GM12878 (cell line): ENCODE data around the gene GLOD5.

ENCODE experiments used
- ATF3 ChIP-seq: IDR thresholded peaks from 2 replicates; pipeline ENCODE4 v1.6.1; 2011; ENCODE audit warnings: low read depth, mild to moderate bottlenecking, low read length, moderate library complexity, borderline replicate concordance; ENCODE audit errors: extremely low read depth
- CTCF ChIP-seq, 3 experiments: IDR thresholded peaks in 2 of 3; conservative IDR thresholded peaks in 1 of 3; 2 replicates each; pipeline ENCODE4 v1.5.1; 2011; ENCODE audit warnings: low read depth in 3 of 3, low read length in 3 of 3, mild to moderate bottlenecking in 3 of 3, control low read depth in 2 of 3, moderate library complexity in 2 of 3, inconsistent platforms in 1 of 3, mixed read lengths in 1 of 3; ENCODE audit not compliant: control insufficient read depth in 2 of 3, insufficient read depth in 1 of 3; ENCODE audit errors: extremely low read depth in 1 of 3
- HDGF ChIP-seq: fragments of 450-650 bp; IDR thresholded peaks from 2 replicates; pipeline ENCODE4 v1.6.1; 2016; ENCODE audit warnings: antibody characterized with exemption
- POLR2AphosphoS2 ChIP-seq: IDR thresholded peaks from 2 replicates; pipeline ENCODE4 v1.6.1; 2011; ENCODE audit warnings: low read depth, mild to moderate bottlenecking, low read length, improper control_type of control experiment, moderate library complexity
- POLR2AphosphoS5 ChIP-seq: IDR thresholded peaks from 2 replicates; pipeline ENCODE4 v1.6.1; 2011; ENCODE audit warnings: mild to moderate bottlenecking, low read length, inconsistent platforms
- SPI1 ChIP-seq: IDR thresholded peaks from 2 replicates; pipeline ENCODE4 v1.6.1; 2011; ENCODE audit warnings: low read depth, mild to moderate bottlenecking, low read length, moderate library complexity, borderline replicate concordance; ENCODE audit not compliant: insufficient read depth
- SREBF1 ChIP-seq: IDR thresholded peaks from 2 replicates; pipeline ENCODE4 v1.6.1; 2012; ENCODE audit warnings: mild to moderate bottlenecking, low read length

- no peak for TF ChIP-seq POLR2AphosphoS5
- TF ChIP-seq POLR2AphosphoS2: no peak
- no peak for TF ChIP-seq ATF3
- no peak for TF ChIP-seq CTCF (IDR thresholded peaks at IDR 0.05 in 2 of 3, conservative IDR thresholded peaks at IDR 0.05 in 1 of 3; ENCODE audit: control insufficient read depth in 2 of 3, extremely low read depth in 1 of 3, insufficient read depth in 1 of 3, low read depth in 3 of 3, low read length in 3 of 3)
- TF ChIP-seq HDGF: no peak
- no peak for TF ChIP-seq SREBF1
- TF ChIP-seq SPI1: no peak
Measured at GRCh38 chrX:48782795-48783194, 21.2 kb downstream of the GLOD5 start.
